Smooth muscle cell of bladder (primary cell): ENCODE data around the gene CHODL. TPM values are rescaled to one million over a fixed set of nuclear protein-coding genes. Genes with fewer than 3 reads are reported as not detected.

Experiments
- total RNA-seq: library from RNA; depleted of rRNA; stranded (reverse); fragments of >200 nt; gene quantifications from 2 replicates; pipeline ENCODE4 v1.2.3, GENCODE V29; 2014

The CHODL gene, protein sequence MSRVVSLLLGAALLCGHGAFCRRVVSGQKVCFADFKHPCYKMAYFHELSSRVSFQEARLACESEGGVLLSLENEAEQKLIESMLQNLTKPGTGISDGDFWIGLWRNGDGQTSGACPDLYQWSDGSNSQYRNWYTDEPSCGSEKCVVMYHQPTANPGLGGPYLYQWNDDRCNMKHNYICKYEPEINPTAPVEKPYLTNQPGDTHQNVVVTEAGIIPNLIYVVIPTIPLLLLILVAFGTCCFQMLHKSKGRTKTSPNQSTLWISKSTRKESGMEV
- total RNA-seq, result not detected in 2 replicates

DNA sequence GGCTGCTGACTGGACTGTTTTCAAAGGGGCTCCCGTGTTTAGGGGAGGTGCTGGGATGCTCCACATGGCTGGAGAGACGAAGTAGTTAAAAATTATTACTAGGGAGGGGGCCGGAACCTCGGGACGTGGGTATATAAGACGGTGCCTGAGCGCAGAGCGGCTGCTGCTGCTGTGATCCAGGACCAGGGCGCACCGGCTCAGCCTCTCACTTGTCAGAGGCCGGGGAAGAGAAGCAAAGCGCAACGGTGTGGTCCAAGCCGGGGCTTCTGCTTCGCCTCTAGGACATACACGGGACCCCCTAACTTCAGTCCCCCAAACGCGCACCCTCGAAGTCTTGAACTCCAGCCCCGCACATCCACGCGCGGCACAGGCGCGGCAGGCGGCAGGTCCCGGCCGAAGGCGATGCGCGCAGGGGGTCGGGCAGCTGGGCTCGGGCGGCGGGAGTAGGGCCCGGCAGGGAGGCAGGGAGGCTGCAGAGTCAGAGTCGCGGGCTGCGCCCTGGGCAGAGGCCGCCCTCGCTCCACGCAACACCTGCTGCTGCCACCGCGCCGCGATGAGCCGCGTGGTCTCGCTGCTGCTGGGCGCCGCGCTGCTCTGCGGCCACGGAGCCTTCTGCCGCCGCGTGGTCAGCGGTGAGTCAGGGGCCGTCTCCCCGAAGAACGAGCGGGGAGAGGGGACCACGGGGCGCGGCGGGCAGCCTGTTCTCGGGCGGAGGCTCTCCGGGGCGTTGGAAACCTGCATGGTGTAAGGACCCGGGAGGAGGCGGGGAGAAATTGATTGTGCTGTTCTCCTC is at the start of gene CHODL:
Gene CHODL (plus strand): TSS at position 163 of the 793 bp plus-strand sequence. CDS start 391 bp downstream, at position 554.

Other genes starting within 250 kb of the CHODL start
- not detected in 2 replicates for gene TMPRSS15, start 159.0 kb downstream of the CHODL start, total RNA-seq